ENCODE results near the gene TMEM131.
"Not testable (repeated sequence)": the region's sequence is repeated elsewhere in the genome, so short reads cannot be mapped to it uniquely, and the experiment has no call there.

Gene TMEM131

GRCh38 chr2:97834610-97835009 lies 161.1 kb downstream of the TMEM131 start:
- Histone ChIP-seq H2BK15ac (ENCODE audit: low read depth, poor library complexity, severe bottlenecking) (no peak overlapping the region), H3K9ac (ENCODE audit: low read length) (no peak overlapping the region), H4K8ac (ENCODE audit: low read length) (no peak overlapping the region), H4K91ac (ENCODE audit: low read length) (no peak overlapping the region), H3K14ac (ENCODE audit: low read length in 2 of 2) (no peak overlapping the region), H3K23ac (ENCODE audit: low read length in 2 of 2) (no peak overlapping the region), H3K79me1 (replicated peaks; ENCODE audit: low read length, poor library complexity, severe bottlenecking) (peaks cover 7% of the 10 kb centered on the region), H3K9me3 (ENCODE audit: control insufficient read depth, low read length) (no peaks in the 10 kb centered on the region), H2BK12ac (ENCODE audit: low read length in 2 of 2) (no peak overlapping the region), H3K4ac (ENCODE audit: low read depth in 1 of 2, low read length in 2 of 2) (no peak overlapping the region), H2BK120ac (ENCODE audit: low read depth, low read length) (no peak overlapping the region), H3K18ac (ENCODE audit: low read depth in 1 of 2, low read length in 2 of 2) (no peak overlapping the region), H2BK5ac (ENCODE audit: low read depth, low read length, poor library complexity, severe bottlenecking) (no peak overlapping the region), H2AFZ (ENCODE audit: low read depth, low read length) (no peak overlapping the region), H3K27me3 (ENCODE audit: control insufficient read depth in 1 of 2, insufficient read depth in 1 of 2, low read length in 2 of 2) (no peaks in the 10 kb centered on the region), H3K4me2 (ENCODE audit: low read length, poor library complexity, severe bottlenecking) (no peak overlapping the region), H2AK5ac (ENCODE audit: low read length, severe bottlenecking) (no peak overlapping the region), H3K4me1 (ENCODE audit: control insufficient read depth, insufficient read depth, low read depth, low read length) (no peaks in the 10 kb centered on the region), H3K36me3 (ENCODE audit: control insufficient read depth in 1 of 2, insufficient read depth in 2 of 2, low read depth in 1 of 2, low read length in 2 of 2) (peaks cover 0 to 58% of the 10 kb centered on the region in 2 experiments), H3K4me3 (ENCODE audit: insufficient read depth in 1 of 2, low read depth in 1 of 2, low read length in 2 of 2) (no peak overlapping the region), H3K27ac (ENCODE audit: low read length, poor library complexity, severe bottlenecking) (no peak overlapping the region)
- WGBS = no CpG with 5 or more reads among the region's 1 CpG
- no peak for DNase-seq

GRCh38 chr2:97831121-97831520 lies 164.6 kb downstream of the TMEM131 start:
- 86% methylated on average over 2 of the region's 2 CpGs for WGBS
- Histone ChIP-seq H2AK5ac (ENCODE audit: low read length, severe bottlenecking) (no peak overlapping the region), H3K27ac (ENCODE audit: low read length, poor library complexity, severe bottlenecking) (no peak overlapping the region), H4K91ac (ENCODE audit: low read length) (no peak overlapping the region), H3K79me1 (replicated peaks; ENCODE audit: low read length, poor library complexity, severe bottlenecking) (peaks cover 3% of the 10 kb centered on the region), H3K4me3 (ENCODE audit: insufficient read depth in 1 of 2, low read depth in 1 of 2, low read length in 2 of 2) (no peak overlapping the region), H3K4me2 (ENCODE audit: low read length, poor library complexity, severe bottlenecking) (no peak overlapping the region), H3K9me3 (ENCODE audit: control insufficient read depth, low read length) (no peaks in the 10 kb centered on the region), H3K23ac (ENCODE audit: low read length in 2 of 2) (no peak overlapping the region), H3K4me1 (ENCODE audit: control insufficient read depth, insufficient read depth, low read depth, low read length) (no peaks in the 10 kb centered on the region), H2BK120ac (ENCODE audit: low read depth, low read length) (no peak overlapping the region), H2BK5ac (ENCODE audit: low read depth, low read length, poor library complexity, severe bottlenecking) (no peak overlapping the region), H3K14ac (ENCODE audit: low read length in 2 of 2) (no peak overlapping the region), H3K36me3 (ENCODE audit: control insufficient read depth in 1 of 2, insufficient read depth in 2 of 2, low read depth in 1 of 2, low read length in 2 of 2) (peaks cover 3 to 47% of the 10 kb centered on the region in 2 experiments), H2AFZ (ENCODE audit: low read depth, low read length) (no peak overlapping the region), H3K27me3 (ENCODE audit: control insufficient read depth in 1 of 2, insufficient read depth in 1 of 2, low read length in 2 of 2) (no peaks in the 10 kb centered on the region), H2BK15ac (ENCODE audit: low read depth, poor library complexity, severe bottlenecking) (no peak overlapping the region), H3K18ac (ENCODE audit: low read depth in 1 of 2, low read length in 2 of 2) (no peak overlapping the region), H4K8ac (ENCODE audit: low read length) (no peak overlapping the region), H2BK12ac (ENCODE audit: low read length in 2 of 2) (no peak overlapping the region), H3K4ac (ENCODE audit: low read depth in 1 of 2, low read length in 2 of 2) (no peak overlapping the region), H3K9ac (ENCODE audit: low read length) (no peak overlapping the region)
- no peak for DNase-seq

GRCh38 chr2:97829255-97829654 lies 166.5 kb downstream of the TMEM131 start:
- H3K4me2 ChIP-seq (ENCODE audit: low read length, poor library complexity, severe bottlenecking); H3K18ac ChIP-seq (ENCODE audit: low read depth in 1 of 2, low read length in 2 of 2); H2BK5ac ChIP-seq (ENCODE audit: low read depth, low read length, poor library complexity, severe bottlenecking); H3K14ac ChIP-seq (ENCODE audit: low read length in 2 of 2); H4K8ac ChIP-seq (ENCODE audit: low read length); H3K4ac ChIP-seq (ENCODE audit: low read depth in 1 of 2, low read length in 2 of 2); H3K4me3 ChIP-seq (ENCODE audit: insufficient read depth in 1 of 2, low read depth in 1 of 2, low read length in 2 of 2); H2AK5ac ChIP-seq (ENCODE audit: low read length, severe bottlenecking); H3K9me3 ChIP-seq (ENCODE audit: control insufficient read depth, low read length); H4K91ac ChIP-seq (ENCODE audit: low read length); H2BK12ac ChIP-seq (ENCODE audit: low read length in 2 of 2); H3K9ac ChIP-seq (ENCODE audit: low read length); DNase-seq; H3K79me1 ChIP-seq (replicated peaks; ENCODE audit: low read length, poor library complexity, severe bottlenecking); H2BK120ac ChIP-seq (ENCODE audit: low read depth, low read length); H3K4me1 ChIP-seq (ENCODE audit: control insufficient read depth, insufficient read depth, low read depth, low read length); H3K27me3 ChIP-seq (ENCODE audit: control insufficient read depth in 1 of 2, insufficient read depth in 1 of 2, low read length in 2 of 2); H3K27ac ChIP-seq (ENCODE audit: low read length, poor library complexity, severe bottlenecking); H2BK15ac ChIP-seq (ENCODE audit: low read depth, poor library complexity, severe bottlenecking); H3K23ac ChIP-seq (ENCODE audit: low read length in 2 of 2); H2AFZ ChIP-seq (ENCODE audit: low read depth, low read length): not testable (repeated sequence)
- H3K36me3 ChIP-seq (ENCODE audit: control insufficient read depth in 1 of 2, insufficient read depth in 2 of 2, low read depth in 1 of 2, low read length in 2 of 2) = peaks cover 6 to 35% of the 10 kb centered on the region in 2 experiments
- WGBS = 98% methylated on average over 10 of the region's 10 CpGs

GRCh38 chr2:97827013-97827412 lies 168.7 kb downstream of the TMEM131 start:
- H3K4me1 ChIP-seq (ENCODE audit: control insufficient read depth, insufficient read depth, low read depth, low read length); H4K8ac ChIP-seq (ENCODE audit: low read length); H2BK12ac ChIP-seq (ENCODE audit: low read length in 2 of 2); H3K18ac ChIP-seq (ENCODE audit: low read depth in 1 of 2, low read length in 2 of 2); H3K23ac ChIP-seq (ENCODE audit: low read length in 2 of 2); H3K9ac ChIP-seq (ENCODE audit: low read length); DNase-seq; H3K4ac ChIP-seq (ENCODE audit: low read depth in 1 of 2, low read length in 2 of 2); H3K27ac ChIP-seq (ENCODE audit: low read length, poor library complexity, severe bottlenecking); H4K91ac ChIP-seq (ENCODE audit: low read length); H2AFZ ChIP-seq (ENCODE audit: low read depth, low read length); H3K27me3 ChIP-seq (ENCODE audit: control insufficient read depth in 1 of 2, insufficient read depth in 1 of 2, low read length in 2 of 2); H2BK15ac ChIP-seq (ENCODE audit: low read depth, poor library complexity, severe bottlenecking); H2BK120ac ChIP-seq (ENCODE audit: low read depth, low read length); H3K9me3 ChIP-seq (ENCODE audit: control insufficient read depth, low read length); H3K14ac ChIP-seq (ENCODE audit: low read length in 2 of 2); H3K4me3 ChIP-seq (ENCODE audit: insufficient read depth in 1 of 2, low read depth in 1 of 2, low read length in 2 of 2); H3K4me2 ChIP-seq (ENCODE audit: low read length, poor library complexity, severe bottlenecking); H2BK5ac ChIP-seq (ENCODE audit: low read depth, low read length, poor library complexity, severe bottlenecking); H3K79me1 ChIP-seq (replicated peaks; ENCODE audit: low read length, poor library complexity, severe bottlenecking); H2AK5ac ChIP-seq (ENCODE audit: low read length, severe bottlenecking): not testable (repeated sequence)
- peaks cover 10 to 24% of the 10 kb centered on the region in 2 experiments for H3K36me3 ChIP-seq (ENCODE audit: control insufficient read depth in 1 of 2, insufficient read depth in 2 of 2, low read depth in 1 of 2, low read length in 2 of 2)
- 98% methylated on average over 16 of the region's 19 CpGs for WGBS
